ENCODE measurements around the gene WARS2. TPM values are rescaled to one million over a fixed set of nuclear protein-coding genes. Genes with fewer than 3 reads are reported as not detected.
A peak's percentile ranks its signal among the peaks of the same experiment; 100 is the strongest.

Gene WARS2
- polyA plus RNA-seq, 2 of the 4 experiments (the other 2 are of a cell fraction) = 5.9 to 7.9 TPM

- DNase-seq (ENCODE audit: low read depth in 1 of 2, low spot score in 1 of 2) = peak; percentile 14 to 37
- Histone ChIP-seq H3K27ac (no peak overlapping the region), H3K9me3 (no peaks in the 10 kb centered on the region), H3K4me1 (no peaks in the 10 kb centered on the region), H3K4me3 (no peak overlapping the region), H3K4me2 (no peak overlapping the region)
- no peak for FAIRE-seq
- ATAC-seq = peak in 1 of 2 experiments; percentile 71; a peak in 3 of 6 replicates
- CTCF ChIA-PET = interaction anchor here (0.6 to 1.7 kb wide), 11 partner anchors 8 to 931 kb away, joined by 3 to 6 read pairs (median 4); no protein-coding TSS in a partner anchor
- TF ChIP-seq SMC3 (IDR thresholded peaks at IDR 0.05) (peak; percentile 72; the same call in 2 of the 3 replicates), CTCF (IDR thresholded peaks at IDR 0.05) (peak; percentile 52), RARB (CRISPR knock-in tag; IDR thresholded peaks at IDR 0.05) (no peak), RAD21 (conservative IDR thresholded peaks at IDR 0.05 in 1 of 2, IDR thresholded peaks at IDR 0.05 in 1 of 2) (peak; percentile 58 to 61)
- POLR2A ChIA-PET = no interaction called here
- 66% methylated on average over 22 of the region's 22 CpGs for WGBS (ENCODE audit: missing lambda C conversion rate)
These were observed 131.8 kb downstream of the WARS2 start for GRCh38 chr1:119008483-119009311.

GRCh38 chr1:119007670-119008482, 132.6 kb downstream of the WARS2 start:
- Histone ChIP-seq H3K4me2 (no peak overlapping the region), H3K4me3 (no peak overlapping the region), H3K4me1 (no peaks in the 10 kb centered on the region), H3K27ac (no peak overlapping the region), H3K9me3 (no peaks in the 10 kb centered on the region)
- TF ChIP-seq PHF8 (IDR thresholded peaks at IDR 0.05; ENCODE audit: borderline replicate concordance, low read depth) (no peak), HEYL (CRISPR knock-in tag; IDR thresholded peaks at IDR 0.05) (no peak), POLR2A (IDR thresholded peaks at IDR 0.05; ENCODE audit: low read length) (no peak), ELK1 (IDR thresholded peaks at IDR 0.05; ENCODE audit: low read depth, low read length) (no peak), JUNB (IDR thresholded peaks at IDR 0.05) (no peak), E2F6 (IDR thresholded peaks at IDR 0.05; ENCODE audit: borderline replicate concordance, low read depth) (no peak), FOXS1 (CRISPR knock-in tag; IDR thresholded peaks at IDR 0.05) (no peak), CBX8 (IDR thresholded peaks at IDR 0.05) (no peak), MAZ (IDR thresholded peaks at IDR 0.05; ENCODE audit: borderline replicate concordance, low read depth, low read length) (no peak), RFX5 (IDR thresholded peaks at IDR 0.05) (no peak), JUN (IDR thresholded peaks at IDR 0.05) (no peak), TFCP2L1 (CRISPR knock-in tag; IDR thresholded peaks at IDR 0.05) (no peak), RARB (CRISPR knock-in tag; IDR thresholded peaks at IDR 0.05) (no peak), ZSCAN20 (CRISPR knock-in tag; IDR thresholded peaks at IDR 0.05) (no peak), HOXA7 (CRISPR knock-in tag; IDR thresholded peaks at IDR 0.05) (no peak), ESRRA (IDR thresholded peaks at IDR 0.05; ENCODE audit: borderline replicate concordance, low read length) (no peak), ATOH8 (CRISPR knock-in tag; IDR thresholded peaks at IDR 0.05; ENCODE audit: low read depth) (no peak), NPAS2 (CRISPR knock-in tag; IDR thresholded peaks at IDR 0.05; ENCODE audit: borderline replicate concordance) (no peak), KDM5A (IDR thresholded peaks at IDR 0.05) (no peak)
- 88% methylated on average over 19 of the region's 61 CpGs for WGBS (ENCODE audit: missing lambda C conversion rate)
- FAIRE-seq = no peak
- no peak for DNase-seq (ENCODE audit: low read depth in 1 of 2, low spot score in 1 of 2)
- no peak for ATAC-seq
- ChIA-PET POLR2A (no interaction called here), CTCF (interaction anchor here (0.6 to 1.7 kb wide), 10 partner anchors 7 to 930 kb away, joined by 3 to 6 read pairs (median 4); no protein-coding TSS in a partner anchor)
